ENCODE measurements around the gene NDUFS7.
A peak's percentile ranks its signal among the peaks of the same experiment; 100 is the strongest.
"Not testable (repeated sequence)": the region's sequence is repeated elsewhere in the genome, so short reads cannot be mapped to it uniquely, and the experiment has no call there.

NDUFS7 gene

GRCh38 chr19:1434577-1435060 lies 50.9 kb downstream of the NDUFS7 start:
- no peak for DNase-seq

GRCh38 chr19:1435378-1435989 lies 51.8 kb downstream of the NDUFS7 start:
- DNase-seq = no peak

DNA sequence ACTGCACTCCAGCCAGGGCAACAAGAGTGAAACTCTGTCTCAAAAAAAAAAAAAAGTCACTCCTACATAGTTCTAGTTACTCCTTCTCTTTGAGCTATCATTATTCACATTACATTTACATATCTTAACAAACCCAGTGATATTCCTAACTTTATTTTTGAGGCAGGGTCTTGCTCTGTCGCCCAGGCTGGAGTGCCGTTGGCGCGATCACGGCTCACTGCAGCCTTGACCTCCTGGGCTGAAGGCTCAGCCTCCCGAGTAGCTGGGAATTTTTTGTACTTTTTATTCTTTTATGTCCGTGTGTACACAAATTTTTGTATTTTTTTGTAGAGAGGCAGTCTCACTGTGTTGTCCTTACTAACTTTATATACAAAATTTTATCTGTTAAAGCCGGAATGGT lies 53.9 kb downstream of the NDUFS7 start:
- no peak for DNase-seq

DNA sequence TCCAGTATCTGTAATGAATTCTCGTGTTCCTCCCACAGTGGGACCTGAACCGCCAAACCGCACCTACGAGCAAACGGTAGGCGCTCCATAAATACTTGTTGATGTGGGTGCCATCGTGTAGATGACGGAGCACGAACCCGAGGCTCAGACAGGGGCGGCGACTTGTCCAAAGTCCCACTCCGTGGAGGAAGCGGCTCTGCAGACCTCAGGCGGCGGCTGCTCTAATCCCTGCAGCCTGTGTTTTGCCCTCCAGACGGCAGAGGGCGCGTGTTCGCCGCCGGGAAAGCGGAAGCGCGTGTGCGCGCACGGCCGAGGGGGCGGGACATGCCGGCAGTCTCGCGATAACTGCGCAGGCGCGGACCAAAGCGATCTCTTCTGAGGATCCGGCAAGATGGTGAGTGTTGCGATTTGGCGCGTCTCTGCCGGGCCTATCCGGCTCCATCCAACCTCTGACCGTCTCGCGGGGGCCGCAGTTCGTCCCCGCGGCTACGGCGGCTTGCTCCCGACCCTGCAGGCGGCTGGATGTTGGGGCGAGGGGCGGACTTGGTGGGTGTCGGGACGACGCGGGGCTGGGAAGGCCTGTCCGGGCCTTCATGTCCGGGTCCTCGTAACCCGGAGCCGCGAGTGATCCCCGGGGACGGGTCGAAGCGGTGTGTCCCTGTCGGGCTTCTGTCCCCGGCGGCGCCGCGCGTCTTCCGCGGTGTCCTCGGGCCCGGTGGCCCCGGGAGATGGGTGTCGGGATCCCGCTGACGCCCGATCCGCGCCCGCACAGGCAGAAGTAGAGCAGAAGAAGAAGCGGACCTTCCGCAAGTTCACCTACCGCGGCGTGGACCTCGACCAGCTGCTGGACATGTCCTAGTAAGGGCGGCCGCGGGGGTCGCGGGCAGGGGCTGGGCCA lies 54.6 kb downstream of the NDUFS7 start, which contains the start of gene RPS15:
Gene RPS15, plus strand, starts transcription at position 362 of the 898 bp plus-strand sequence. Its CDS starts 30 bp downstream, at position 392.
- peak; percentile 96 for DNase-seq

DNA sequence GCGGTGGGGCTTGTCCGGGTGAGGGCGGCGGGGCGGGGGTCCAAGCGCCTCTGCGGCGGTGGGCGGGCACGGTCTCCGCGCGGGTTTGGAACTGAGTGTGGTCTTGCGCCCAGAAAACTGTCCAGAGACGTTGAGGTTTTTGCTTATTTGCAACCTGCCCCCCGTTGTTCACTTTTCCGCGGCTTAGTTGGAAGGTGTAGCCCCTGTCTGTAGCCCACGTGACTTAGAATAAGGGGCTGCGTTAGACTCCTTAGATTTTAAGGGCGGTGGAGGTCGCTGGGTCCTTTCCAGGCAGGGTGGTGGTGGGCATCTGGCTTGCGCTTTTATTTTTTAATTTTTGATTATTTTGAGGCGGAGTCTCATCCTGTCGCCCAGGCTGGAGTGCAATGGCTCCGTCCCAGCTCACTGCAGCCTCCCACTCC lies 55.2 kb downstream of the NDUFS7 start:
- DNase-seq = no peak

- DNase-seq = not testable (repeated sequence)
Measured at GRCh38 chr19:1439525-1440417, 56.1 kb downstream of the NDUFS7 start.

GRCh38 chr19:1440418-1440801 lies 56.7 kb downstream of the NDUFS7 start:
- DNase-seq = no peak

GRCh38 chr19:1441022-1441426 lies 57.3 kb downstream of the NDUFS7 start:
- DNase-seq = no peak

GRCh38 chr19:1441677-1442438 lies 58.2 kb downstream of the NDUFS7 start:
- DNase-seq = no peak

Data from right hindlimb (tissue), 1 donor.